SK-N-SH treated with all-trans-retinoic acid at 6 μM for 48 hours (cell line): Measurements from ENCODE around the gene INTS6L.
"Not testable (repeated sequence)": the region's sequence is repeated elsewhere in the genome, so short reads cannot be mapped to it uniquely, and the experiment has no call there.

Source experiments
- ATAC-seq: fragments of 200-7000 bp; cut with Tn5 transposase; 3 replicates; pipeline ENCODE4 v1.9.1; 2020; ENCODE audit warnings: mild to moderate bottlenecking, moderate library complexity
- ARNTL ChIP-seq: fragments of 450-650 bp; formaldehyde crosslinking; IDR thresholded peaks from 2 replicates; pipeline ENCODE4 v1.5.0; 2020; ENCODE audit warnings: low read depth, mild to moderate bottlenecking, moderate library complexity, borderline replicate concordance
- BACH2 ChIP-seq: fragments of 250-450 bp; sonication (Bioruptor Pico); IDR thresholded peaks from 2 replicates; pipeline ENCODE4 v1.9.0; 2021; ENCODE audit warnings: mild to moderate bottlenecking, borderline replicate concordance
- CREB5 ChIP-seq: fragments of 250-450 bp; sonication (Bioruptor Pico); IDR thresholded peaks from 2 replicates; pipeline ENCODE4 v1.5.1; 2020; ENCODE audit warnings: low read depth, mild to moderate bottlenecking, moderate library complexity
- CSDC2 ChIP-seq: fragments of 250-450 bp; sonication (Bioruptor Pico); IDR thresholded peaks from 2 replicates; pipeline ENCODE4 v1.5.0; 2020; ENCODE audit warnings: mild to moderate bottlenecking, moderate library complexity
- CSRNP3 ChIP-seq: fragments of 250-450 bp; sonication (Bioruptor Pico); IDR thresholded peaks from 2 replicates; pipeline ENCODE4 v1.5.1; 2021; ENCODE audit warnings: mild to moderate bottlenecking, moderate library complexity
- ESRRG ChIP-seq: fragments of 250-450 bp; sonication (Bioruptor Pico); IDR thresholded peaks from 2 replicates; pipeline ENCODE4 v1.6.1; 2021; ENCODE audit warnings: mild to moderate bottlenecking
- GLIS3 ChIP-seq: fragments of 250-450 bp; sonication (Bioruptor Pico); IDR thresholded peaks from 2 replicates; pipeline ENCODE4 v1.5.0; 2020; ENCODE audit warnings: mild to moderate bottlenecking, moderate library complexity
- ISL1 ChIP-seq: fragments of 250-450 bp; sonication (Bioruptor Pico); IDR thresholded peaks from 2 replicates; pipeline ENCODE4 v2.1.2; 2022; ENCODE audit warnings: mild to moderate bottlenecking, moderate library complexity
- OSR1 ChIP-seq: fragments of 250-450 bp; sonication (Bioruptor Pico); IDR thresholded peaks from 2 replicates; pipeline ENCODE4 v1.8.0; 2022; ENCODE audit warnings: moderate library complexity, mild to moderate bottlenecking, inconsistent platforms
- PATZ1 ChIP-seq: fragments of 250-450 bp; sonication (Bioruptor Pico); IDR thresholded peaks from 2 replicates; pipeline ENCODE4 v1.8.0; 2020; ENCODE audit warnings: mild to moderate bottlenecking, moderate library complexity, borderline replicate concordance
- PPARA ChIP-seq: fragments of 250-450 bp; sonication (Bioruptor Pico); IDR thresholded peaks from 2 replicates; pipeline ENCODE4 v1.5.0; 2020; ENCODE audit warnings: mild to moderate bottlenecking, borderline replicate concordance
- RARB ChIP-seq: fragments of 250-450 bp; sonication (Bioruptor Pico); IDR thresholded peaks from 2 replicates; pipeline ENCODE4 v1.8.0; 2021; ENCODE audit warnings: mild to moderate bottlenecking, moderate library complexity
- SNAI2 ChIP-seq: fragments of 250-450 bp; sonication (Bioruptor Pico); IDR thresholded peaks from 2 replicates; pipeline ENCODE4 v1.5.0; 2020; ENCODE audit warnings: mild to moderate bottlenecking, moderate library complexity
- TCF4 ChIP-seq: fragments of 250-450 bp; sonication (Bioruptor Pico); IDR thresholded peaks from 2 replicates; pipeline ENCODE4 v1.8.0; 2021; ENCODE audit warnings: mild to moderate bottlenecking, moderate library complexity, borderline replicate concordance
- TOX ChIP-seq: fragments of 250-450 bp; sonication (Bioruptor Pico); IDR thresholded peaks from 2 replicates; pipeline ENCODE4 v1.8.0; 2021; ENCODE audit warnings: mild to moderate bottlenecking, moderate library complexity, borderline replicate concordance
- TSHZ2 ChIP-seq: fragments of 250-450 bp; sonication (Bioruptor Pico); IDR thresholded peaks from 2 replicates; pipeline ENCODE4 v1.5.0; 2020; ENCODE audit warnings: mild to moderate bottlenecking, moderate library complexity
- ZFP3 ChIP-seq: fragments of 250-450 bp; sonication (Bioruptor Pico); IDR thresholded peaks from 2 replicates; pipeline ENCODE4 v1.5.0; 2020; ENCODE audit warnings: mild to moderate bottlenecking, moderate library complexity
- ZFP30 ChIP-seq: fragments of 450-650 bp; formaldehyde crosslinking; IDR thresholded peaks from 2 replicates; pipeline ENCODE4 v1.5.0; 2022; ENCODE audit warnings: mild to moderate bottlenecking, moderate library complexity
- ZNF565 ChIP-seq: fragments of 450-650 bp; formaldehyde crosslinking; conservative IDR thresholded peaks from 2 replicates; pipeline ENCODE4 v1.5.0; 2020; ENCODE audit warnings: low read depth, mild to moderate bottlenecking, moderate library complexity
- ZNF70 ChIP-seq: fragments of 450-650 bp; formaldehyde crosslinking; IDR thresholded peaks from 2 replicates; pipeline ENCODE4 v1.5.0; 2020; ENCODE audit warnings: mild to moderate bottlenecking, moderate library complexity
- ZNF8 ChIP-seq: fragments of 450-650 bp; formaldehyde crosslinking; IDR thresholded peaks from 2 replicates; pipeline ENCODE4 v1.5.0; 2020; ENCODE audit warnings: mild to moderate bottlenecking, moderate library complexity

The INTS6L gene

GRCh38 chrX:135595543-135595942, 75.1 kb downstream of the INTS6L start:
- ATAC-seq: no peak
- TF ChIP-seq ZFP30 (CRISPR knock-in tag) (no peak), CSRNP3 (no peak), ZNF70 (CRISPR knock-in tag) (no peak), GLIS3 (CRISPR knock-in tag) (no peak), CSDC2 (CRISPR knock-in tag) (no peak), ESRRG (no peak), ARNTL (CRISPR knock-in tag) (no peak), PATZ1 (CRISPR knock-in tag) (no peak), SNAI2 (no peak), TCF4 (no peak), PPARA (CRISPR knock-in tag) (no peak)

- TF ChIP-seq CREB5 (CRISPR knock-in tag) (no peak), ZNF565 (CRISPR knock-in tag) (no peak), SNAI2 (no peak), ZFP30 (CRISPR knock-in tag) (no peak), ESRRG (no peak), ZNF8 (CRISPR knock-in tag) (no peak), RARB (CRISPR knock-in tag) (no peak), CSDC2 (CRISPR knock-in tag) (no peak), ZNF70 (CRISPR knock-in tag) (no peak), ISL1 (CRISPR knock-in tag) (no peak)
- ATAC-seq: peak; percentile 99
These were observed 76.0 kb downstream of the INTS6L start for GRCh38 chrX:135596495-135596894.

GRCh38 chrX:135605906-135606305, 85.4 kb downstream of the INTS6L start:
- TF ChIP-seq ARNTL (CRISPR knock-in tag): no peak
- TF ChIP-seq ESRRG: no peak
- TF ChIP-seq TSHZ2: no peak
- TF ChIP-seq BACH2: no peak
- no peak for TF ChIP-seq ZFP3 (CRISPR knock-in tag)
- no peak for TF ChIP-seq OSR1 (CRISPR knock-in tag)
- no peak for TF ChIP-seq ZNF565 (CRISPR knock-in tag)
- TF ChIP-seq TOX (CRISPR knock-in tag): no peak
- no peak for TF ChIP-seq RARB (CRISPR knock-in tag)
- TF ChIP-seq ZNF8 (CRISPR knock-in tag): no peak
- ATAC-seq: no peak

GRCh38 chrX:135624408-135625204, 104.1 kb downstream of the INTS6L start:
- ATAC-seq: not testable (repeated sequence)
